H1 (cell line): ENCODE data around the gene ACKR2. TPM values are rescaled to one million over a fixed set of nuclear protein-coding genes. Genes with fewer than 3 reads are reported as not detected.

ENCODE experiments used
- CTCF ChIA-PET: fragments of 300-600 bp; sonication (Branson Sonifier 250); formaldehyde crosslinking; loops from one replicate; lab custom pipeline; 2021; ENCODE audit not compliant: partially characterized antibody; lab: Charles Lee
- POLR2A ChIA-PET: fragments of 300-600 bp; sonication (Branson Sonifier 250); formaldehyde crosslinking; loops from one replicate; lab custom pipeline; 2021; ENCODE audit warnings: inconsistent platforms; ENCODE audit not compliant: partially characterized antibody; lab: Charles Lee
- DNase-seq, 2 experiments: peaks; one replicate each; pipeline versions ENCODE4 v3.0.0 to v3.0.0-alpha.2; 2010 to 2022; ENCODE audit warnings: low spot score in 2 of 2, low read depth in 1 of 2, mixed read lengths in 1 of 2
- FAIRE-seq: peaks from 2 replicates; lab custom pipeline; 2011; peaks lifted over from hg19 to GRCh38; lab: Jason Lieb, UNC
- H2AFZ ChIP-seq: 2 replicates; pipeline ENCODE4 v1.8.1; 2012; ENCODE audit warnings: low read length, inconsistent platforms
- H2AK5ac ChIP-seq: 2 replicates; pipeline ENCODE4 v1.6.1; 2013; ENCODE audit warnings: low read depth, low read length
- H2BK120ac ChIP-seq: replicated peaks from 2 replicates; pipeline ENCODE3; 2013; ENCODE audit warnings: low read depth, low read length, inconsistent platforms
- H2BK12ac ChIP-seq: 2 replicates; pipeline ENCODE4 v1.6.1; 2013; ENCODE audit warnings: low read depth, low read length
- H2BK15ac ChIP-seq: 2 replicates; pipeline ENCODE4 v1.6.1; 2013; ENCODE audit warnings: low read length
- H2BK20ac ChIP-seq: 2 replicates; pipeline ENCODE4 v1.6.1; 2013; ENCODE audit warnings: low read length
- H2BK5ac ChIP-seq: 2 replicates; pipeline ENCODE4 v1.6.1; 2013; ENCODE audit warnings: low read depth, low read length
- H3K14ac ChIP-seq: 2 replicates; pipeline ENCODE4 v1.6.1; 2013; ENCODE audit warnings: inconsistent platforms; ENCODE audit not compliant: insufficient read length
- H3K18ac ChIP-seq: 2 replicates; pipeline ENCODE4 v1.6.1; 2013; ENCODE audit warnings: low read length; ENCODE audit errors: extremely low read depth
- H3K23ac ChIP-seq: 2 replicates; pipeline ENCODE4 v1.6.1; 2013; ENCODE audit warnings: inconsistent platforms; ENCODE audit not compliant: insufficient read length
- H3K23me2 ChIP-seq: 2 replicates; pipeline ENCODE4 v1.6.1; 2013; ENCODE audit warnings: low read depth, low read length
- H3K27ac ChIP-seq: 2 replicates; pipeline ENCODE4 v1.6.1; 2011; ENCODE audit warnings: low read depth, low read length, inconsistent platforms
- H3K27me3 ChIP-seq, 4 experiments: replicated peaks in 1 of 4; 1 replicate in 1 of 4; 2 replicates in 3 of 4; pipeline versions ENCODE4 v1.6.1 to v1.8.1; 2011 to 2013; ENCODE audit warnings: low read length in 3 of 4, mild to moderate bottlenecking in 3 of 4, inconsistent platforms in 2 of 4, mixed read lengths in 2 of 4, moderate library complexity in 1 of 4; ENCODE audit not compliant: control insufficient read depth in 3 of 4, insufficient read depth in 3 of 4; ENCODE audit errors: extremely low read depth in 1 of 4
- H3K36me3 ChIP-seq, 4 experiments: 2 replicates each; pipeline versions ENCODE4 v1.6.1 to v1.8.1; 2011 to 2013; ENCODE audit warnings: mild to moderate bottlenecking in 4 of 4, low read length in 3 of 4, moderate library complexity in 2 of 4, control low read depth in 1 of 4, inconsistent platforms in 1 of 4; ENCODE audit not compliant: insufficient read depth in 4 of 4, control insufficient read depth in 2 of 4
- H3K4ac ChIP-seq: replicated peaks from 2 replicates; pipeline ENCODE3; 2013; ENCODE audit warnings: low read length, low read depth, mixed read lengths, inconsistent platforms; ENCODE audit not compliant: insufficient read length
- H3K4me1 ChIP-seq, 4 experiments: replicated peaks in 1 of 4; 1 replicate in 1 of 4; 2 replicates in 3 of 4; pipeline versions ENCODE4 v1.6.1 to v1.8.1; 2011 to 2013; ENCODE audit warnings: low read length in 3 of 4, inconsistent platforms in 2 of 4, mixed read lengths in 1 of 4; ENCODE audit not compliant: insufficient read depth in 4 of 4, control insufficient read depth in 3 of 4
- H3K4me2 ChIP-seq, 2 experiments: 2 replicates each; pipeline versions ENCODE4 v1.6.1 to v1.8.1; 2011 to 2013; ENCODE audit warnings: low read depth in 2 of 2, low read length in 2 of 2, control low read depth in 1 of 2, inconsistent platforms in 1 of 2, mild to moderate bottlenecking in 1 of 2; ENCODE audit not compliant: insufficient read depth in 1 of 2
- H3K4me3 ChIP-seq, 4 experiments: fragments of 200-600, 300-600 bp in 1 of 4; sonication (generic), shearing (Covaris generic), sonication (Bioruptor Twin) in 1 of 4; 2 replicates each; pipeline versions ENCODE4 v1.5.1 to v1.8.1; 2011 to 2016; ENCODE audit warnings: low read length in 4 of 4, low read depth in 3 of 4, control low read depth in 2 of 4, inconsistent platforms in 2 of 4, mild to moderate bottlenecking in 2 of 4, mixed read lengths in 1 of 4, moderate library complexity in 1 of 4; ENCODE audit not compliant: insufficient read depth in 2 of 4; ENCODE audit errors: extremely low read depth in 1 of 4
- H3K56ac ChIP-seq: replicated peaks from 2 replicates; pipeline ENCODE3; 2013; ENCODE audit warnings: low read depth, mild to moderate bottlenecking, mixed read lengths, low read length, inconsistent platforms; ENCODE audit not compliant: insufficient read length
- H3K79me1 ChIP-seq: 2 replicates; pipeline ENCODE4 v1.6.1; 2013; ENCODE audit warnings: low read depth, low read length, control low read depth
- H3K79me2 ChIP-seq, 2 experiments: 2 replicates each; pipeline versions ENCODE4 v1.6.1 to v1.8.1; 2012 to 2013; ENCODE audit warnings: low read length in 2 of 2, mild to moderate bottlenecking in 2 of 2, inconsistent platforms in 1 of 2; ENCODE audit not compliant: insufficient read depth in 2 of 2, control insufficient read depth in 1 of 2
- H3K9ac ChIP-seq, 4 experiments: replicated peaks in 1 of 4; 1 replicate in 1 of 4; 2 replicates in 3 of 4; pipeline versions ENCODE4 v1.6.1 to v1.8.1; 2011 to 2013; ENCODE audit warnings: low read depth in 3 of 4, low read length in 3 of 4, control low read depth in 2 of 4, mild to moderate bottlenecking in 2 of 4, moderate library complexity in 2 of 4, inconsistent platforms in 1 of 4; ENCODE audit errors: extremely low read depth in 1 of 4
- H3K9me3 ChIP-seq, 2 experiments: 2 replicates each; pipeline versions ENCODE4 v1.6.1 to v1.8.1; 2012 to 2013; ENCODE audit warnings: mild to moderate bottlenecking in 2 of 2, moderate library complexity in 2 of 2, control low read depth in 1 of 2, inconsistent platforms in 1 of 2, low read depth in 1 of 2, low read length in 1 of 2, mixed read lengths in 1 of 2; ENCODE audit not compliant: insufficient read depth in 2 of 2
- H4K20me1 ChIP-seq, 2 experiments: replicated peaks in 1 of 2; 2 replicates each; pipeline versions ENCODE3 to v1.8.1; 2011 to 2013; ENCODE audit warnings: inconsistent platforms in 2 of 2, low read length in 2 of 2, mild to moderate bottlenecking in 1 of 2; ENCODE audit not compliant: insufficient read depth in 2 of 2, control insufficient read depth in 1 of 2
- H4K5ac ChIP-seq: 2 replicates; pipeline ENCODE4 v1.6.1; 2013; ENCODE audit warnings: low read length, low read depth, mixed read lengths, inconsistent platforms; ENCODE audit not compliant: insufficient read length
- H4K8ac ChIP-seq: 2 replicates; pipeline ENCODE4 v1.8.0; 2013; ENCODE audit warnings: mild to moderate bottlenecking, moderate library complexity, low read length, inconsistent platforms; ENCODE audit not compliant: insufficient read depth; ENCODE audit errors: extremely low read depth
- H4K91ac ChIP-seq: replicated peaks from 2 replicates; pipeline ENCODE3; 2013; ENCODE audit warnings: low read length, mixed read lengths, inconsistent platforms; ENCODE audit not compliant: insufficient read length
- FOSL1 ChIP-seq: IDR thresholded peaks from 2 replicates; pipeline ENCODE4 v1.6.1; 2011; ENCODE audit warnings: mild to moderate bottlenecking, low read depth, low read length, moderate library complexity; ENCODE audit not compliant: insufficient read depth
- MAX ChIP-seq: IDR thresholded peaks from 2 replicates; pipeline ENCODE4 v1.6.1; 2012; ENCODE audit warnings: inconsistent platforms
- NRF1 ChIP-seq: IDR thresholded peaks from 2 replicates; pipeline ENCODE4 v1.6.1; 2011; ENCODE audit warnings: mild to moderate bottlenecking, low read depth, low read length, improper control_type of control experiment
- POLR2AphosphoS5 ChIP-seq: IDR thresholded peaks from 2 replicates; pipeline ENCODE4 v1.6.1; 2011; ENCODE audit warnings: low read depth, low read length
- RXRA ChIP-seq: IDR thresholded peaks from 2 replicates; pipeline ENCODE4 v1.6.1; 2011; ENCODE audit warnings: low read depth, mild to moderate bottlenecking, low read length, moderate library complexity; ENCODE audit not compliant: insufficient read depth
- SIN3A ChIP-seq, 2 experiments: IDR thresholded peaks in 1 of 2; conservative IDR thresholded peaks in 1 of 2; 2 replicates each; pipeline ENCODE4 v1.6.1; 2011 to 2012; ENCODE audit warnings: low read length in 2 of 2, improper control_type of control experiment in 1 of 2, low read depth in 1 of 2, mild to moderate bottlenecking in 1 of 2
- TAF1 ChIP-seq: IDR thresholded peaks from 2 replicates; pipeline ENCODE4 v1.6.1; 2011; ENCODE audit warnings: mild to moderate bottlenecking, low read depth, low read length
- TCF12 ChIP-seq: IDR thresholded peaks from 2 replicates; pipeline ENCODE4 v1.6.1; 2011; ENCODE audit warnings: low read depth, mild to moderate bottlenecking, low read length
- USF2 ChIP-seq: IDR thresholded peaks from 2 replicates; pipeline ENCODE4 v1.6.1; 2011; ENCODE audit warnings: low read length, improper control_type of control experiment
- WGBS, 2 experiments: shearing (Covaris generic) in 1 of 2; methylation state at CpG; one replicate each; pipeline versions ENCODE4 v1.1.6 to v1.1.7; 2013 to 2015; ENCODE audit warnings: low lambda C conversion rate in 2 of 2, mixed read lengths in 2 of 2, inconsistent platforms in 1 of 2, low coverage in 1 of 2, missing lambda C conversion rate in 1 of 2; ENCODE audit not compliant: insufficient replicate concordance in 2 of 2, insufficient coverage in 1 of 2, insufficient read length in 1 of 2; ENCODE audit errors: extremely low coverage in 1 of 2, missing lambda C conversion rate in 1 of 2; 5-methylcytosine and 5-hydroxymethylcytosine counted together
- polyA plus RNA-seq, 7 experiments: library from polyadenylated mRNA; depleted of rRNA in 3 of 7; stranded (reverse) in 5 of 7; unstranded in 2 of 7; fragments of >200 nt in 5 of 7; fragments of 200-250 nt in 2 of 7; gene quantifications; 1 replicate in 5 of 7; 2 replicates in 1 of 7; 4 replicates in 1 of 7; pipeline versions ENCODE4 v1.2.1 to v1.2.3, GENCODE V29; 2011 to 2013; ENCODE audit warnings: missing spikeins in 2 of 7, mixed read lengths in 2 of 7
- total RNA-seq: library from RNA; stranded (reverse); fragmentation: NEBNext Ultra II Directional; extraction: Animal tissue kit (Norgen Biotek cat#: 25700); gene quantifications from 2 replicates; pipeline ENCODE4 v1.2.1, GENCODE V29; 2021

Gene ACKR2
- total and polyA plus RNA-seq, 2 of the 8 experiments (the other 6 are each of a cell fraction or from before 2014, with no cell fraction given), result 0.09 to 0.12 TPM

- no peak overlapping the region for H3K9ac ChIP-seq
- no peaks in the 10 kb centered on the region for H3K79me2 ChIP-seq
- H3K18ac ChIP-seq, result no peak overlapping the region
- 89% methylated on average over 7 of the region's 7 CpGs; no CpG with 5 or more reads in 1 of the 2 experiments for WGBS, 2 experiments
- H3K4me3 ChIP-seq, result no peak overlapping the region
- H3K14ac ChIP-seq, result no peak overlapping the region
- no peak overlapping the region for H2AFZ ChIP-seq
- H2BK12ac ChIP-seq, result no peak overlapping the region
- no peak overlapping the region for H2BK15ac ChIP-seq
- H2AK5ac ChIP-seq, result no peak overlapping the region
- no peaks in the 10 kb centered on the region for H3K79me1 ChIP-seq
- no peak overlapping the region for H2BK5ac ChIP-seq
- H3K36me3 ChIP-seq, result no peaks in the 10 kb centered on the region
- FAIRE-seq, result no peak
- no peak overlapping the region for H4K5ac ChIP-seq
- H3K23me2 ChIP-seq, result no peaks in the 10 kb centered on the region; the same call in 1 of the 2 replicates
- no peaks in the 10 kb centered on the region for H4K20me1 ChIP-seq
- no peak overlapping the region for H3K23ac ChIP-seq
- H3K4me1 ChIP-seq, result no peaks in the 10 kb centered on the region
- no peak overlapping the region for H3K4me2 ChIP-seq
- no peak overlapping the region for H2BK120ac ChIP-seq
- no peak overlapping the region for H3K4ac ChIP-seq
- H3K27ac ChIP-seq, result no peak overlapping the region
- CTCF ChIA-PET, result interaction anchor here (0.7 kb wide), 1 partner anchor 65 kb away, joined by 3 read pairs; no protein-coding TSS in a partner anchor
- H2BK20ac ChIP-seq, result no peak overlapping the region
- TF ChIP-seq TCF12 (no peak), RXRA (no peak), FOSL1 (no peak), NRF1 (no peak), USF2 (no peak), SIN3A (conservative IDR thresholded peaks at IDR 0.05 in 1 of 2, IDR thresholded peaks at IDR 0.05 in 1 of 2; ENCODE audit: low read depth in 1 of 2, low read length in 2 of 2) (no peak), TAF1 (no peak), MAX (no peak), POLR2AphosphoS5 (no peak)
- peaks cover 0 to 2% (median 0%) of the 10 kb centered on the region in 4 experiments; a peak in 2 of 7 replicates for H3K27me3 ChIP-seq
- no peak overlapping the region for H3K56ac ChIP-seq
- POLR2A ChIA-PET, result no interaction called here
- no peak overlapping the region for H4K8ac ChIP-seq
- no peak for DNase-seq
- H3K9me3 ChIP-seq, result no peaks in the 10 kb centered on the region
- H4K91ac ChIP-seq, result no peak overlapping the region
These were observed 57.9 kb downstream of the ACKR2 start for GRCh38 chr3:42867138-42867537.
